A549 (cell line): ENCODE measurements around the gene SMPD2. TPM values are rescaled to one million over a fixed set of nuclear protein-coding genes. Genes with fewer than 3 reads are reported as not detected.

Source experiments
- ATAC-seq, 2 experiments: fragments of 200-7000 bp in 1 of 2; fragments of >200 bp in 1 of 2; cut with Nextera tagmentation in 1 of 2; cut with Tn5 transposase in 1 of 2; 3 replicates each; pipeline versions ENCODE4 v1.8.0 to v1.9.1; 2018 to 2020; ENCODE audit warnings: mild to moderate bottlenecking in 1 of 2, moderate library complexity in 1 of 2
- CTCF ChIA-PET: fragments of 300-600 bp; sonication (Branson Sonifier 250); formaldehyde crosslinking; extraction: SDS; loops from one replicate; lab custom pipeline; 2021; ENCODE audit warnings: antibody characterized with exemption, inconsistent platforms; lab: Yijun Ruan, JAX
- POLR2A ChIA-PET: fragments of 350-600 bp; formaldehyde crosslinking; extraction: SDS; loops from one replicate; lab custom pipeline; 2021; ENCODE audit warnings: antibody characterized with exemption, inconsistent platforms; lab: Yijun Ruan, JAX
- DNase-seq, 2 experiments: peaks; one replicate each; pipeline versions ENCODE4 v3.0.0 to v3.0.0-alpha.2; 2011 to 2016; ENCODE audit warnings: low read depth in 1 of 2, low spot score in 1 of 2
- FAIRE-seq: peaks from 2 replicates; lab custom pipeline; 2011; peaks lifted over from hg19 to GRCh38; lab: Jason Lieb, UNC
- H3K27ac ChIP-seq, 2 experiments: fragments of >200 bp; sonication (Bioruptor Twin); formaldehyde crosslinking; 3 replicates each; pipeline ENCODE4 v1.5.1; 2016 to 2017
- H3K4me1 ChIP-seq: fragments of >200 bp; sonication (Bioruptor Twin); formaldehyde crosslinking; 3 replicates; pipeline ENCODE4 v1.6.1; 2016
- H3K4me2 ChIP-seq: fragments of >200 bp; sonication (Bioruptor Twin); formaldehyde crosslinking; 3 replicates; pipeline ENCODE4 v1.6.1; 2016
- H3K4me3 ChIP-seq: fragments of >200 bp; sonication (Bioruptor Twin); formaldehyde crosslinking; 3 replicates; pipeline ENCODE4 v1.5.1; 2016
- H3K9me3 ChIP-seq: fragments of >200 bp; sonication (Bioruptor Twin); formaldehyde crosslinking; 3 replicates; pipeline ENCODE4 v1.6.1; 2016
- ATOH8 ChIP-seq: fragments of 250-450 bp; sonication (Bioruptor Pico); IDR thresholded peaks from 2 replicates; pipeline ENCODE4 v1.5.0; 2020; ENCODE audit warnings: low read depth, mild to moderate bottlenecking, moderate library complexity
- BHLHE40 ChIP-seq: IDR thresholded peaks from 2 replicates; pipeline ENCODE4 v1.6.1; 2012; ENCODE audit warnings: low read depth, low read length, inconsistent platforms
- EP300 ChIP-seq, 2 experiments: fragments of >200 bp; sonication (Bioruptor Twin); formaldehyde crosslinking; IDR thresholded peaks; 2 replicates in 1 of 2; 3 replicates in 1 of 2; pipeline ENCODE4 v1.6.1; 2016 to 2017
- HDAC2 ChIP-seq: fragments of 200-600 bp; sonication (generic); IDR thresholded peaks from 2 replicates; pipeline ENCODE4 v1.6.1; 2016
- HOXB13 ChIP-seq: fragments of 250-450 bp; sonication (Bioruptor Pico); IDR thresholded peaks from 2 replicates; pipeline ENCODE4 v1.5.0; 2020; ENCODE audit warnings: low read depth, mild to moderate bottlenecking, moderate library complexity
- MAX ChIP-seq: IDR thresholded peaks from 2 replicates; pipeline ENCODE4 v1.6.1; 2012
- PHF8 ChIP-seq: fragments of 200-600 bp; sonication (generic); IDR thresholded peaks from 2 replicates; pipeline ENCODE4 v1.6.1; 2016; ENCODE audit warnings: low read depth, mild to moderate bottlenecking, antibody characterized with exemption, moderate library complexity, borderline replicate concordance
- RFX5 ChIP-seq: fragments of 450-650 bp; IDR thresholded peaks from 2 replicates; pipeline ENCODE4 v1.7.1; 2014; ENCODE audit warnings: antibody characterized with exemption, mild to moderate bottlenecking, moderate library complexity
- RNF2 ChIP-seq: fragments of 200-600 bp; sonication (generic); IDR thresholded peaks from 2 replicates; pipeline ENCODE4 v1.6.1; 2016; ENCODE audit warnings: low read depth, mild to moderate bottlenecking, antibody characterized with exemption, moderate library complexity, borderline replicate concordance
- SMC3 ChIP-seq: fragments of >200 bp; sonication (Bioruptor Twin); formaldehyde crosslinking; IDR thresholded peaks from 3 replicates; pipeline ENCODE4 v1.6.1; 2018; ENCODE audit warnings: inconsistent platforms
- SREBF2 ChIP-seq: fragments of 450-650 bp; IDR thresholded peaks from 2 replicates; pipeline ENCODE4 v1.6.1; 2014; ENCODE audit warnings: mild to moderate bottlenecking, moderate library complexity
- TP53 ChIP-seq: fragments of 250-450 bp; sonication (Bioruptor Pico); IDR thresholded peaks from 2 replicates; pipeline ENCODE4 v1.5.0; 2021; ENCODE audit warnings: mild to moderate bottlenecking, moderate library complexity
- USF2 ChIP-seq: fragments of 450-650 bp; IDR thresholded peaks from 2 replicates; pipeline ENCODE4 v1.6.1; 2014; ENCODE audit warnings: antibody characterized with exemption
- ZNF302 ChIP-seq: fragments of 250-450 bp; sonication (Bioruptor Pico); IDR thresholded peaks from 2 replicates; pipeline ENCODE4 v1.9.0; 2021; ENCODE audit warnings: inconsistent platforms, mild to moderate bottlenecking, moderate library complexity
- WGBS: methylation state at CpG from one replicate; pipeline ENCODE4 v1.1.6; 2017; ENCODE audit errors: missing lambda C conversion rate; 5-methylcytosine and 5-hydroxymethylcytosine counted together
- polyA plus RNA-seq, 4 experiments: library from polyadenylated mRNA; depleted of rRNA in 3 of 4; stranded (reverse); fragments of >200 nt; fragmentation: RNase III in 1 of 4; extraction: RNeasy Plus Mini Kit Qiagen cat#74134 plus additional on column Dnase treatment in 1 of 4; gene quantifications; 2 replicates in 3 of 4; 3 replicates in 1 of 4; pipeline ENCODE4 v1.2.3, GENCODE V29; 2011 to 2017
- TF ChIP-seq, protein P1 (sequence below): fragments of >200 bp; sonication (Bioruptor Twin); formaldehyde crosslinking; IDR thresholded peaks from 3 replicates; pipeline ENCODE4 v1.5.1; 2016

The SMPD2 gene
- polyA plus RNA-seq, 2 of the 4 experiments (the other 2 are of a cell fraction): 9.6 to 10.0 TPM

DNA sequence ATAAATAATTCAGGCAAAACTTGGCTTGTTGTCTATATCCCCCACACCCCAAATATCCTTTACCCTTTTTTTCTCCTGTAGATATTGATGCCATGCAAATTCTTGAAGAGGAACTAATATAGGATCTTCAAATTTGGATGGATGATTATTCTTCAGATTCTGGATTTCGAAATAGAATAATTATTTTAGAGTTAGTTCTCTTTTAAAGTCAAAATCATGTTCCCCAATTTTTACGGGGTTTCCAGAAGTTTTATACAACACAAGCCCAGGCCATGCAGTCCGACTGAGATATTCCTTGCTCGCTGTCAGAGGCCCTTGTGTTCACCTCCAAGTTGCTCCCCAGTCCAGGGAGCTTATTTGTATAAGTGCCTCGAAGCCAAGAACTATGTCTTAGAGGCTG, 4.5 kb upstream of the SMPD2 start:
- no peak for TF ChIP-seq BHLHE40
- TF ChIP-seq, protein P1, sequence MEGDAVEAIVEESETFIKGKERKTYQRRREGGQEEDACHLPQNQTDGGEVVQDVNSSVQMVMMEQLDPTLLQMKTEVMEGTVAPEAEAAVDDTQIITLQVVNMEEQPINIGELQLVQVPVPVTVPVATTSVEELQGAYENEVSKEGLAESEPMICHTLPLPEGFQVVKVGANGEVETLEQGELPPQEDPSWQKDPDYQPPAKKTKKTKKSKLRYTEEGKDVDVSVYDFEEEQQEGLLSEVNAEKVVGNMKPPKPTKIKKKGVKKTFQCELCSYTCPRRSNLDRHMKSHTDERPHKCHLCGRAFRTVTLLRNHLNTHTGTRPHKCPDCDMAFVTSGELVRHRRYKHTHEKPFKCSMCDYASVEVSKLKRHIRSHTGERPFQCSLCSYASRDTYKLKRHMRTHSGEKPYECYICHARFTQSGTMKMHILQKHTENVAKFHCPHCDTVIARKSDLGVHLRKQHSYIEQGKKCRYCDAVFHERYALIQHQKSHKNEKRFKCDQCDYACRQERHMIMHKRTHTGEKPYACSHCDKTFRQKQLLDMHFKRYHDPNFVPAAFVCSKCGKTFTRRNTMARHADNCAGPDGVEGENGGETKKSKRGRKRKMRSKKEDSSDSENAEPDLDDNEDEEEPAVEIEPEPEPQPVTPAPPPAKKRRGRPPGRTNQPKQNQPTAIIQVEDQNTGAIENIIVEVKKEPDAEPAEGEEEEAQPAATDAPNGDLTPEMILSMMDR: no peak
- no peak for TF ChIP-seq HOXB13 (CRISPR knock-in tag)
- Histone ChIP-seq H3K9me3 (no peaks in the 10 kb centered on the region), H3K27ac (no peak overlapping the region), H3K4me1 (no peaks in the 10 kb centered on the region), H3K4me2 (no peak overlapping the region), H3K4me3 (no peak overlapping the region)
- ATAC-seq (no peak), DNase-seq (no peak), FAIRE-seq (no peak)
- CTCF ChIA-PET: interaction anchor here (1.3 to 2.0 kb wide), 2 partner anchors 53 to 248 kb away, joined by 3 to 7 read pairs; no protein-coding TSS in a partner anchor
- POLR2A ChIA-PET: no interaction called here
- 80% methylated on average over 5 of the region's 5 CpGs for WGBS

DNA sequence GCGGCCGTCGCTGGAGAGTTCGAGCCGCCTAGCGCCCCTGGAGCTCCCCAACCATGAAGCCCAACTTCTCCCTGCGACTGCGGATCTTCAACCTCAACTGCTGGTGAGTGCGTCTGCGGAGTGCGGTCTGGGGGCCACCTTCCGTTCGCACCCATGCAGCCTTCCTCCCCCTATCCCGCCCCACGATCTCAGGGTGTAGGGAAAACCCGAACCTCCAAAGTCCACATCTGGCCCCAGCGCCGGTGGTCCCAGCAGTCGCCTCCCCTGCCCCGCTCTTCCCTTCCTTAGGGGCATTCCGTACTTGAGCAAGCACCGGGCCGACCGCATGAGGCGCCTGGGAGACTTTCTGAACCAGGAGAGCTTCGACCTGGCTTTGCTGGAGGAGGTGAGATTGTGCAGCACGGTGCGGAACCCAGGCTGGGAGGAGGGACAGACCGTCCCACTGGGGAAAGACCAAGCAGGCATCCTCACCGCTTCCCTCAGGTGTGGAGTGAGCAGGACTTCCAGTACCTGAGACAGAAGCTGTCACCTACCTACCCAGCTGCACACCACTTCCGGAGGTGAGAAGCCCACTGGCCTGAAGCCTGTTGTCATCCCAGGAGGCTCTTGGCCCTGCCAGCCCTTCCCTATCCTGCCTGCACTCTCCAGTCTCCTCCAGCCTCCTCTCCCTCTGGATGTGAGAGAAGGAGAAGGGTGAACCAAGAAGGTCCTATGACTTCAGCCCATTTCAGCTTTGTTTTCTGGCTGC, 719 bp downstream of the SMPD2 start:
- WGBS: 13% methylated on average over 5 of the region's 31 CpGs
- peak; percentile 15 to 60 for DNase-seq
- H3K27ac ChIP-seq: peak overlapping the region; percentile 81 to 96
- H3K4me1 ChIP-seq: peaks cover 8% of the 10 kb centered on the region
- no peaks in the 10 kb centered on the region for H3K9me3 ChIP-seq
- ATAC-seq: peak; percentile 72
- TF ChIP-seq ATOH8 (CRISPR knock-in tag) (0 out of 2 replicates have a peak, but pooled peaks have one; percentile 56), ZNF302 (no peak), PHF8 (0 out of 2 replicates have a peak, but pooled peaks have one; percentile 45), MAX (peak; percentile 38; the same call in 1 of the 2 replicates)
- peak overlapping the region; percentile 89 for H3K4me2 ChIP-seq
- peak overlapping the region; percentile 76 for H3K4me3 ChIP-seq
- no peak for FAIRE-seq
- CTCF ChIA-PET: interaction anchor here (0.5 to 4.0 kb wide), 9 partner anchors 10 to 253 kb away, joined by 3 to 16 read pairs (median 3); partner anchors contain the start of gene MICAL1
- POLR2A ChIA-PET: interaction anchor here (0.8 to 2.7 kb wide), 6 partner anchors 12 to 347 kb away, joined by 3 to 18 read pairs (median 6); partner anchors contain the start of genes CD164, CEP57L1, MICAL1 and SESN1

DNA sequence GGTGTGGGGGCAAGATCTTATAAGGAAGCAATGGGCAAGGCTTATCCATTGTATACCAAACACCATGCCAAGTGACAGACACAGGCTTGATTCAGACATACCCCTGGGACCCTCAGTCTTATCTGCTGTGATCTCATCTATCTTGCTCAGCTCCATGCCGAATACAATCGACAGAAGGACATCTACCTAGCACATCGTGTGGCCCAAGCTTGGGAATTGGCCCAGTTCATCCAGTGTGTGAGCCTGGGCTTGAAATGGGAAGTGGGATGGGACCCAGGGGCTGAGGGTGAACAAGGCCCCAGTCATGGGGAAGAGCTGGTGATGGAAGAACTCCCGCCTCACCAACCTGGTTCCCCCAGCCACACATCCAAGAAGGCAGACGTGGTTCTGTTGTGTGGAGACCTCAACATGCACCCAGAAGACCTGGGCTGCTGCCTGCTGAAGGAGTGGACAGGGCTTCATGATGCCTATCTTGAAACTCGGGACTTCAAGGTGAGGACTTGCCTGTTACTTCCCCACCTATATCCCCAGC, 1.9 kb downstream of the SMPD2 start:
- 93% methylated on average over 6 of the region's 6 CpGs for WGBS
- ATAC-seq (no peak), DNase-seq (no peak), FAIRE-seq (no peak)
- Histone ChIP-seq H3K9me3 (no peaks in the 10 kb centered on the region), H3K4me3 (no peak overlapping the region), H3K27ac (no peak overlapping the region), H3K4me1 (peaks cover 8% of the 10 kb centered on the region), H3K4me2 (no peak overlapping the region)
- CTCF ChIA-PET: interaction anchor here (0.6 to 4.0 kb wide), 4 partner anchors 11 to 1284 kb away, joined by 3 to 16 read pairs (median 13); partner anchors contain the start of gene MICAL1
- POLR2A ChIA-PET: interaction anchor here (2.7 kb wide), 1 partner anchor 13 kb away, joined by 18 read pairs; the partner anchor contains the start of gene MICAL1
- TF ChIP-seq RFX5: no peak
- TF ChIP-seq HDAC2: no peak
- no peak for TF ChIP-seq RNF2
- TF ChIP-seq EP300 (IDR thresholded peaks at IDR 0.05): no peak
- no peak for TF ChIP-seq SREBF2
- no peak for TF ChIP-seq USF2
- TF ChIP-seq SMC3: no peak
- TF ChIP-seq TP53 (CRISPR knock-in tag): no peak
